Measurements from ENCODE around the gene WWOX.

The WWOX gene

GRCh38 chr16:78200623-78201096, 101.2 kb downstream of the WWOX start:
- TF ChIP-seq SIN3A (IDR thresholded peaks at IDR 0.05; ENCODE audit: borderline replicate concordance, insufficient read depth, low read length) (no peak), REST (IDR thresholded peaks at IDR 0.05; ENCODE audit: insufficient read depth in 1 of 2, low read depth in 2 of 2, low read length in 2 of 2) (no peak), TAF1 (IDR thresholded peaks at IDR 0.05; ENCODE audit: borderline replicate concordance, insufficient read depth, low read length) (no peak), POLR2AphosphoS5 (IDR thresholded peaks at IDR 0.05; ENCODE audit: low read depth, low read length) (no peak), FOXP2 (optimal IDR thresholded peaks at IDR 0.05; ENCODE audit: borderline replicate concordance, extremely low read depth, extremely low read length, insufficient read depth) (no peak)

GRCh38 chr16:78205506-78205905, 106.1 kb downstream of the WWOX start:
- TF ChIP-seq SIN3A (IDR thresholded peaks at IDR 0.05; ENCODE audit: borderline replicate concordance, insufficient read depth, low read length): no peak
- TF ChIP-seq REST (IDR thresholded peaks at IDR 0.05; ENCODE audit: insufficient read depth in 1 of 2, low read depth in 2 of 2, low read length in 2 of 2): no peak
- no peak for TF ChIP-seq FOXP2 (optimal IDR thresholded peaks at IDR 0.05; ENCODE audit: borderline replicate concordance, extremely low read depth, extremely low read length, insufficient read depth)
- no peak for TF ChIP-seq POLR2AphosphoS5 (IDR thresholded peaks at IDR 0.05; ENCODE audit: low read depth, low read length)
- TF ChIP-seq TAF1 (IDR thresholded peaks at IDR 0.05; ENCODE audit: borderline replicate concordance, insufficient read depth, low read length): no peak

- TF ChIP-seq SIN3A (IDR thresholded peaks at IDR 0.05; ENCODE audit: borderline replicate concordance, insufficient read depth, low read length) (no peak), FOXP2 (optimal IDR thresholded peaks at IDR 0.05; ENCODE audit: borderline replicate concordance, extremely low read depth, extremely low read length, insufficient read depth) (no peak)
Measured at GRCh38 chr16:78206623-78207223, 107.3 kb downstream of the WWOX start.

GRCh38 chr16:78209951-78210661, 110.7 kb downstream of the WWOX start:
- TF ChIP-seq POLR2AphosphoS5 (IDR thresholded peaks at IDR 0.05; ENCODE audit: low read depth, low read length) (no peak), TAF1 (IDR thresholded peaks at IDR 0.05; ENCODE audit: borderline replicate concordance, insufficient read depth, low read length) (no peak), FOXP2 (optimal IDR thresholded peaks at IDR 0.05; ENCODE audit: borderline replicate concordance, extremely low read depth, extremely low read length, insufficient read depth) (no peak), SIN3A (IDR thresholded peaks at IDR 0.05; ENCODE audit: borderline replicate concordance, insufficient read depth, low read length) (no peak), REST (IDR thresholded peaks at IDR 0.05; ENCODE audit: insufficient read depth in 1 of 2, low read depth in 2 of 2, low read length in 2 of 2) (no peak)

- TF ChIP-seq POLR2AphosphoS5 (IDR thresholded peaks at IDR 0.05; ENCODE audit: low read depth, low read length): no peak
- no peak for TF ChIP-seq FOXP2 (optimal IDR thresholded peaks at IDR 0.05; ENCODE audit: borderline replicate concordance, extremely low read depth, extremely low read length, insufficient read depth)
- TF ChIP-seq TAF1 (IDR thresholded peaks at IDR 0.05; ENCODE audit: borderline replicate concordance, insufficient read depth, low read length): no peak
- no peak for TF ChIP-seq REST (IDR thresholded peaks at IDR 0.05; ENCODE audit: insufficient read depth in 1 of 2, low read depth in 2 of 2, low read length in 2 of 2)
- TF ChIP-seq SIN3A (IDR thresholded peaks at IDR 0.05; ENCODE audit: borderline replicate concordance, insufficient read depth, low read length): no peak
Measured at GRCh38 chr16:78211020-78211599, 111.7 kb downstream of the WWOX start.
